NCI-H2196 treated with DMSO at 0.1 percent for 48 hours (cell line): ENCODE measurements around the gene RAVER1.
A peak's percentile ranks its signal among the peaks of the same experiment; 100 is the strongest.

Source experiments
- DNase-seq: peaks from one replicate; lab custom pipeline; 2025; ENCODE audit not compliant: unreplicated experiment; lab: John Stamatoyannopoulos, UW

RAVER1 gene

GRCh38 chr19:10318807-10319682 is 14.3 kb downstream of the RAVER1 start:
- no peak for DNase-seq

GRCh38 chr19:10317857-10318462 is 15.4 kb downstream of the RAVER1 start:
- no peak for DNase-seq

- no peak for DNase-seq
Observed at GRCh38 chr19:10317045-10317856, 16.1 kb downstream of the RAVER1 start.

- DNase-seq, result no peak
Observed at GRCh38 chr19:10316229-10317044, 16.9 kb downstream of the RAVER1 start.

DNA sequence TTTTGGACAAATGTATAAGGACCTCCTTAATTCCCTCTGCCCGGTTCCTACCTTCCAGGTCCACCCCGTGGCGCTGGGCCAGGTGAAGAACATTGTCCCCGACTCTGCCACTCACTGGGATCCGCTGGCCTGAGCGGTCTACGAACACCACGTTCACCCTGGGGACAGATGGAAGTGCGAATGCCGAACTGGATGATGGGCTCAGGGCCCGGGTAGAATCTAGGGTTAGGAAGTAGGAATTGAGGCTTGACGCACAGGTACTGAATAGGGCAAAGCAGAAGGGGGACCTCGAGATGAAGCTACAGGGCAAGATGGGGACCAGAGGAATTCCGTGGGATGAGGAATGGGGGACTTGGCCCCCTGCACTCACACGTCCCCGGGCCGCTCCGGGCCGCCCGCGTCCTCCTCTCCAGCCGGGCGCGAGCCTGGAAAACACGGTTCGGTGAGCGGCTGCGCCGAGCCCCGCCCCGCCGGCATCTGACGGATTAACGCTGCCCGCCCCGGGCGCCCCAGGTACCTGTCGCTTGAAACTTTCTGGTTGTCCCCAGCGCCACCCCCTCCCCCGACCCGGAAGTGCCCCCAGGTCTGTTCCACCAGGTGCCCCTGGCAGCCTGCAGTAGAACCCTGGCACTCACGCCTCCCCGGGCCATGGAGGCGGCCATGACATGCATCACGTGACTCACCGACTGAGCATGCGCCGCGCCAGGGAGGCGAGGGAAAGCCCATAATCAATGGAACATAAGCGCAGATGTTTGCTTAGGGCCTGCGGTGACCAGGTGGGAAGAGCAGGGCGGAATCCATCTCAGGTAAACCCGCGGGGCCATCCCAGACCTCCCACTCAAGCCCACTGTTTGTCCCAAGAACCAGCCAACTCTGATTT is 17.8 kb downstream of the RAVER1 start, which contains the start of gene FDX2:
Gene FDX2, minus strand, starts transcription at position 681 of the 880 bp plus-strand sequence. Its CDS starts 19 bp downstream, at position 662.
- DNase-seq, result peak; percentile 82

- no peak for DNase-seq
Observed at GRCh38 chr19:10309423-10309822, 23.9 kb downstream of the RAVER1 start, which contains the start of gene ZGLP1. Gene ZGLP1 (minus strand): TSS chr19:10309815.

GRCh38 chr19:10306327-10306726 is 27.0 kb downstream of the RAVER1 start:
- DNase-seq, result no peak

DNA sequence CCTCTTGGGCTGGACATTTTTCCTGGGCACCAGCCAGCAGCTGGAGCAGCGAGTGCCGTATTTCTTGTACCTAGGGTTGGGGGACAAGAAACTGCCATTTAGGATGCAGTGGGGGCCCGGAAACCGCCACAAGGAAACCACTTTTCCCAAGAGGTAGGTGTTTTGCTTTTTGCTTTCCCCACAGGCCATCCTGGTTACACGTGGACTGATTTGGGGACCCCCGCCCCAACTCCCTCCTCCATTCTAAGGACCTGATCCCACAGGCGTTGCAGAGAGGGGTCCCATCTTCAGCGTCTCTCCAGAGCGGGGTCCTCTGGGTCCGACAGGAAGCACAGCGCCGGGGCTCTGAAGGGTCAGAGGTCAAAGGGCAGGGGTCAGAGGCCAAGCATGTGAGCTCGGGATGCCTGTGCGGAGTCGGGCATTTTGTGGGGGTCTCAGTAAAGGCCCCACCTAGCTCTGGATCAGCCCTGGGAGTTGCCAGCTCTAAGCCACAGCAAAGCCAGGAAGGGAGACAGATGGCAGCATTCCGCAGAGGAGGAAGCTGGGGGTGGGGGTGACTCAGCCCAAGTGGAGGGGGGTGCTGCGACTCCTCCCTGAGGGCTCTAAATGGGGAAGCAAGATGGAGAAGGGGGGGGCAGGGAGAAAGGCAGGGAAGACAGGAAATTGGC is 28.1 kb downstream of the RAVER1 start:
- no peak for DNase-seq

DNA sequence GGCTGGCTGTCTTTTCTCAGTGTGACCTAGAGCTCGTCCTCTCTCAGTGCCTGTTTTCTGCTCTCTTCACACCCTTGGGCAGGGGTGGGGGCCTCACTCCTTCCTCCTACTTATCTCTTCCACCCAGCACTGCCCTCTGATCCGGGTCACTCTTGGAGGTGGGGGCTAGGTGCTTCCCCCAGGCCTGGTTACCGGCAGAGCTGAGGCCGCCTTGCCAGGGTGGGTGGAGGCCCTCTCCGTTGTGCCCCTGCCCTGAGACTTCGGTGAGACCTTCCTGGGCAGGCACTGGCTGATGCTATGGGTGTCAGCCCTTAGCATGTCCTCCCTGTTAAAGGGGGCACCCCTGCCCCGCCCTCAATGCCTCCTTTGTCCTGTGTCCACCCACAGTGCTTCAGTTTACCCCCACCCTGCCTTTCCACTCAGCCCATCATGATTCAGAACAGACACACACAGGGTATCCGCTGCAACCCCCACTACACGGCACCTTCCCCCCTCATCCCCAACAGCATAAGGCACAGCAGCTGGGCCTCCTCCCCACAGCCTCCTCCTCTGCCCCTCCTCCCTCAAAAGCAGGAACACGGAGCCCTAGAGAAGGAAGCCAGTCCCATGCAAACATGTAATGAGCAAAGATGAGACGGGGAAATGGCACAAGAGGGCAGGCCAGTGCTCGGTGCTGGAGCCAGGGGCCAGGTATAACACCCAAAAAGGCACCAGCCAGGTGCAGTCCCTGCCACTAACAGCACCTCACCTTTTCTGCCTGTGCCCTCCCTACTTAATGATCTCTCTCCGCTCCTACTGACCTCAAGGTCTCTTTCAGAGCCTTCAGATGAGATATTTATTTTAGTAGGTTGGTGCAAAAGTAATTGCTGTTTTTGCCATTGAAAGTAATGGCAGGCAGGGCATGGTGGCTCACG is 33.5 kb downstream of the RAVER1 start:
- DNase-seq, result no peak

DNA sequence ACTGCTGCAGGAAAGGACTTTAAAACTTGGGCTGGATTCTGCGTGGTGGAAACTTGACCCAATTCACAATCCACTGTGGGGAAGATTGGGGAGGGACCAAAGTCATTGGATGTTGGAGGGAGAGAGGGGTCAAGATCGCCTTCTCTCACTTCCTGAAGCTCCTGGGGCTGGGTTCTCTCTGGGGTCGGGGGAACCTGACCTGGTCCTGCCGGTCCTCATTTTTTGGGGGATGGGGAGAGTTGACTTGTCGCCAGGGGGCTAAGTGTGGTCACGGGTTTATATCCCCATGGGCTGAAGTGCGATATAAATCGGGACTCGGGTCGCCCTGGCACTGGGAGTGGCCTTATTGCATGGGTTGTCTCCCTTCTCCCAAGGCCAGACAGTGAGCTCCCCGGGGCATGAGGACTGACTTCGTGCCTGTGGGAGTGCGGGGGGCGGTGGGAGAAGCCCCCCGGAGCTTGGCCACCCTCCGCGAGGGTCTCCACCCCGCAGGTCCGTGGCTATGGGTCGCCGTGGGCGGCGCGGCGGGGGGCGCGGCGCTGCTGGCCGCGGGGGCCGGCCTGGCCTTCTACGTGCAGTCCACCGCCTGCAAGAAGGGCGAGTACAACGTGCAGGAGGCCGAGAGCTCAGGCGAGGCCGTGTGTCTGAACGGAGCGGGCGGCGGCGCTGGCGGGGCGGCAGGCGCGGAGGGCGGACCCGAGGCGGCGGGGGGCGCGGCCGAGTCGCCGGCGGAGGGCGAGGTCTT is 37.3 kb downstream of the RAVER1 start:
- DNase-seq, result no peak

- DNase-seq, result no peak
Observed at GRCh38 chr19:10295305-10295846, 38.0 kb downstream of the RAVER1 start.

- DNase-seq, result no peak
Observed at GRCh38 chr19:10294368-10294697, 39.0 kb downstream of the RAVER1 start.

DNA sequence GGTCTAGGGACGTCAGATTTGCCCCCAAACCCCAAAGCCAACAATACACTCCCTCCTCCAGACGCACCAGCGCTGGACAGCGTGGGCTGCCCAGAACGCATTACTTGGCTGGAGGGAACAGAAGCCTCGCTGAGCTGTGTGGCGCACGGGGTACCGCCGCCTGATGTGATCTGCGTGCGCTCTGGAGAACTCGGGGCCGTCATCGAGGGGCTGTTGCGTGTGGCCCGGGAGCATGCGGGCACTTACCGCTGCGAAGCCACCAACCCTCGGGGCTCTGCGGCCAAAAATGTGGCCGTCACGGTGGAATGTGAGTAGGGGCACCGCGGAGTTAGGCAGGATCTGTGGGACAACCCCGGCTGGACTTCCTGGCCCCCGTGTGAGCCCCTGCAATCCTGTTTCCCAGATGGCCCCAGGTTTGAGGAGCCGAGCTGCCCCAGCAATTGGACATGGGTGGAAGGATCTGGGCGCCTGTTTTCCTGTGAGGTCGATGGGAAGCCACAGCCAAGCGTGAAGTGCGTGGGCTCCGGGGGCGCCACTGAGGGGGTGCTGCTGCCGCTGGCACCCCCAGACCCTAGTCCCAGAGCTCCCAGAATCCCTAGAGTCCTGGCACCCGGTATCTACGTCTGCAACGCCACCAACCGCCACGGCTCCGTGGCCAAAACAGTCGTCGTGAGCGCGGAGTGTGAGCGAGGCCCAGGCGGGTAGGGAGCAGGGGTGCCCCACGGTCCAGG is 39.5 kb downstream of the RAVER1 start:
- no peak for DNase-seq

- no peak for DNase-seq
Observed at GRCh38 chr19:10292789-10293636, 40.3 kb downstream of the RAVER1 start.

DNA sequence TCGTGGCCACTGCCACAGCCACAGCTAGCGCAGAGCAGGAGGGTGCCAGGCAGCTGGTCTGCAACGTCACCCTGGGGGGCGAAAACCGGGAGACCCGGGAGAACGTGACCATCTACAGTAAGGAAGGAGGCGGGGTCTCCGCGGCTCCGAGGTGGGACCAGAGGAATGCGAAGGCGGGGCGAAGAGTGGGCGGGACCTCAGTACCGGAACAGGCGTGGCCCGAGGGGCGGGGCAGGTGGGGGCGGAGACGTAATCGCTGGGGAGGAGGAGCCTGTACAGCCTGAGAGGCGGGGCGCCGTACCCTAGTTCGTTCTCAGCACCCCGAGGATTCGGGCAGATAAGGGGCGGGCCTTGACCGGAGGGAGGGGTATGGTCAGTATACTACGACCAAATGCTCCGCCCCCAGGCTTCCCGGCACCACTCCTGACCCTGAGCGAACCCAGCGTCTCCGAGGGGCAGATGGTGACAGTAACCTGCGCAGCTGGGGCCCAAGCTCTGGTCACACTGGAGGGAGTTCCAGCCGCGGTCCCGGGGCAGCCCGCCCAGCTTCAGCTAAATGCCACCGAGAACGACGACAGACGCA is 41.0 kb downstream of the RAVER1 start:
- no peak for DNase-seq
